Progenitor cell of endocrine pancreas (in vitro differentiated cells): ENCODE measurements around the gene NAV3. TPM values are rescaled to one million over a fixed set of nuclear protein-coding genes. Genes with fewer than 3 reads are reported as not detected.

Experiments used
- DNase-seq: peaks from one replicate; pipeline ENCODE4 v3.0.0; 2021; ENCODE audit warnings: low spot score; ENCODE audit not compliant: unreplicated experiment
- H3K27ac Mint-ChIP-seq: 2 replicates; pipeline ENCODE4 v1.8.0; 2021; ENCODE audit warnings: mild to moderate bottlenecking, moderate library complexity, mixed read lengths
- H3K27me3 Mint-ChIP-seq: 2 replicates; pipeline ENCODE4 v1.8.0; 2021; ENCODE audit warnings: mixed read lengths
- H3K36me3 Mint-ChIP-seq: 2 replicates; pipeline ENCODE4 v1.8.0; 2022; ENCODE audit warnings: mixed read lengths; ENCODE audit not compliant: insufficient read depth
- H3K4me1 Mint-ChIP-seq: 2 replicates; pipeline ENCODE4 v1.8.0; 2021; ENCODE audit warnings: low read depth, mixed read lengths
- H3K4me3 Mint-ChIP-seq: 2 replicates; pipeline ENCODE4 v1.8.0; 2021; ENCODE audit warnings: low read depth, mild to moderate bottlenecking, moderate library complexity, mixed read lengths
- H3K9me3 Mint-ChIP-seq: 2 replicates; pipeline ENCODE4 v1.8.0; 2021; ENCODE audit warnings: low read depth, mixed read lengths
- total RNA-seq: library from RNA; stranded (reverse); gene quantifications from 2 replicates; pipeline ENCODE4 v1.2.1, GENCODE V29; 2021
- TF ChIP-seq, protein P1 (sequence below): fragments of 200-600 bp; sonication (generic); IDR thresholded peaks from one replicate; pipeline ENCODE4 v1.5.0; 2021; ENCODE audit warnings: antibody characterized with exemption, mild to moderate bottlenecking; ENCODE audit not compliant: unreplicated experiment

NAV3 gene
- total RNA-seq, 1 donor from 2014 or later: 11.5 TPM

DNA sequence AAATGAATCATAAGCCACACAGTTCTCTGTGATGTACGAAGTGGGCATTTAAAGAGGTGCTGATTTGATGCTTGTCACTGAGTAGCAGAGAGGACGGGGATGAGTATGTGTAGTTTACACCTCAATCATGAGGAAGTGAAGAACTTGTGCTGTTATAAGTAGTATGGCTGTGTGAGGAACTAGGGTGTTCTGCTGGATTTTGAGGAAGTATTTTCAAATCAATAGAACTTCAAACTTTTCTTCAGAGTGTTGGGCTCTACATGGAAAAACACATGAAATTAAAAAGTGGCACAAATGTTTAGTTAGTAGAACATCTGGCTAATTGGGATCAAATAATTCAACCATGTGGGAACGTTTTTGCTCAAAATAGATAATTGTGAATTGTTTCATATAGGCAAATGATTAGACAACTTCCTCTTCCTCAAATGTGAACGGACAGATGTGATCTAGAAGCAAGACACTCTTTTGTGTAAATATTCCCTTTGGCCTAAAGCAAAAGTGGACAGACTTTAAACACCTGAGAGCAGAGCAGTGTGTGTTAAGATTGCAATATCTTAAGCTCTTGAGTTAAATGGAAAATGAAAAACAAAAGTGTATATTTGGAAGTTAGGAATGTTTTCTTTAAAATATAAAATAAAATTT is 168.5 kb downstream of the NAV3 start:
- Mint-ChIP-seq H3K4me1 (peaks cover 5% of the 10 kb centered on the region), H3K36me3 (no peaks in the 10 kb centered on the region), H3K27ac (no peak overlapping the region), H3K27me3 (no peaks in the 10 kb centered on the region), H3K4me3 (no peak overlapping the region), H3K9me3 (no peaks in the 10 kb centered on the region)
- TF ChIP-seq, protein P1, sequence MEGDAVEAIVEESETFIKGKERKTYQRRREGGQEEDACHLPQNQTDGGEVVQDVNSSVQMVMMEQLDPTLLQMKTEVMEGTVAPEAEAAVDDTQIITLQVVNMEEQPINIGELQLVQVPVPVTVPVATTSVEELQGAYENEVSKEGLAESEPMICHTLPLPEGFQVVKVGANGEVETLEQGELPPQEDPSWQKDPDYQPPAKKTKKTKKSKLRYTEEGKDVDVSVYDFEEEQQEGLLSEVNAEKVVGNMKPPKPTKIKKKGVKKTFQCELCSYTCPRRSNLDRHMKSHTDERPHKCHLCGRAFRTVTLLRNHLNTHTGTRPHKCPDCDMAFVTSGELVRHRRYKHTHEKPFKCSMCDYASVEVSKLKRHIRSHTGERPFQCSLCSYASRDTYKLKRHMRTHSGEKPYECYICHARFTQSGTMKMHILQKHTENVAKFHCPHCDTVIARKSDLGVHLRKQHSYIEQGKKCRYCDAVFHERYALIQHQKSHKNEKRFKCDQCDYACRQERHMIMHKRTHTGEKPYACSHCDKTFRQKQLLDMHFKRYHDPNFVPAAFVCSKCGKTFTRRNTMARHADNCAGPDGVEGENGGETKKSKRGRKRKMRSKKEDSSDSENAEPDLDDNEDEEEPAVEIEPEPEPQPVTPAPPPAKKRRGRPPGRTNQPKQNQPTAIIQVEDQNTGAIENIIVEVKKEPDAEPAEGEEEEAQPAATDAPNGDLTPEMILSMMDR: no peak
- DNase-seq: no peak

DNA sequence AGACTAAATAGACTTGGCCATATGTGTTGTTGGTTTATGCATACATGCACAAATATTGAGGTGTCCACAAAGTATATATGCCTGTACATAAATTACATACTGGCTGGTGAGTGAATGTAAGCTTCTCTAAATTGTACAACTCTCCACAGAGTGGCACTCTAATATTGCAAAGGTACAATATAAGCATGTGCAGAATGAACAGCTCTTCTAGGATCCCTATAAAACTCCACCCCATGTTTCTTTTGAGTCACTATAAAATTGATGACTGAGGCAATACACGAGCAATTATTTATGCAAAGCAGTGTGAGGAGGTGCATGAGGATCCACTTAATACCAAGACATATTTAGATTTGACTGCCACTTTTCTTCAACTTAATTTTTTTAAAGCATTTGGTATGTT is 172.2 kb downstream of the NAV3 start:
- Mint-ChIP-seq H3K27ac (no peak overlapping the region), H3K36me3 (no peaks in the 10 kb centered on the region), H3K4me1 (peaks cover 5% of the 10 kb centered on the region), H3K9me3 (no peaks in the 10 kb centered on the region), H3K4me3 (no peak overlapping the region), H3K27me3 (no peaks in the 10 kb centered on the region)
- TF ChIP-seq, protein P1: no peak
- no peak for DNase-seq

GRCh38 chr12:78004249-78005093 is 173.8 kb downstream of the NAV3 start:
- Mint-ChIP-seq H3K4me3 (no peak overlapping the region), H3K27ac (no peak overlapping the region), H3K4me1 (no peaks in the 10 kb centered on the region), H3K36me3 (no peaks in the 10 kb centered on the region), H3K27me3 (no peaks in the 10 kb centered on the region), H3K9me3 (no peaks in the 10 kb centered on the region)
- DNase-seq: no peak
- TF ChIP-seq, protein P1: no peak

DNA sequence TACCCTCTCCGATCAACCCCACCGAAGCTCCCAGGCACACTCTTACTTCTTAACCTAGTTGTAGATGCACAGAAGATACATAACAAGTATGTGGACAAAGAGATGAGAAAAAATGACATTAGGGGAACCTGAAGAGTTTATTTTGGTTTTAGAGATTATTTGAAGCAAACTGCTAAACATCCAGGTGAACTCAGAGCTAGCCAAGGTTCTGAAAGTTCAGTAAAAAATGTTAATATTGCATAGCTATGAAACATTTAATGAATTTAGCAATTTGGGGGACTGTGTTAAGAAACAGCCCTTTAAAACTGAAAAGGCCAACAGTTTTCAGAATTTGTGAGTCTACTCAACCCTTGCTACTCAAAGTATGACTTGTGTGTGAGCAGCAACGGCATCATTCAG is 174.4 kb downstream of the NAV3 start:
- Mint-ChIP-seq H3K4me1 (no peaks in the 10 kb centered on the region), H3K36me3 (no peaks in the 10 kb centered on the region), H3K27ac (no peak overlapping the region), H3K9me3 (no peaks in the 10 kb centered on the region), H3K27me3 (no peaks in the 10 kb centered on the region), H3K4me3 (no peak overlapping the region)
- TF ChIP-seq, protein P1: no peak
- DNase-seq: no peak

- Mint-ChIP-seq H3K4me3 (no peak overlapping the region), H3K9me3 (no peaks in the 10 kb centered on the region), H3K27me3 (no peaks in the 10 kb centered on the region), H3K36me3 (no peaks in the 10 kb centered on the region), H3K4me1 (no peaks in the 10 kb centered on the region), H3K27ac (no peak overlapping the region)
- no peak for DNase-seq
- TF ChIP-seq, protein P1: no peak
These were observed 176.5 kb downstream of the NAV3 start for GRCh38 chr12:78007173-78007572.
